ENCODE measurements around the gene RNF5.

The RNF5 gene

GRCh38 chr6:32212076-32212760, 34.0 kb downstream of the RNF5 start:
- H3K27me3 ChIP-seq: peaks cover 4% of the 10 kb centered on the region; the same call in 1 of the 2 replicates
- no peak for TF ChIP-seq CTCF (IDR thresholded peaks at IDR 0.05; ENCODE audit: low read depth, low read length)
- no peaks in the 10 kb centered on the region for H3K9me3 ChIP-seq
- no peak for DNase-seq
- no peaks in the 10 kb centered on the region for H3K36me3 ChIP-seq
- no peak overlapping the region for H3K4me3 ChIP-seq (ENCODE audit: low read depth, low read length)
- H3K4me1 ChIP-seq: no peaks in the 10 kb centered on the region

GRCh38 chr6:32213649-32214048, 35.4 kb downstream of the RNF5 start:
- Histone ChIP-seq H3K27me3 (peaks cover 5% of the 10 kb centered on the region; the same call in 1 of the 2 replicates), H3K9me3 (no peaks in the 10 kb centered on the region), H3K4me3 (ENCODE audit: low read depth, low read length) (no peak overlapping the region), H3K36me3 (no peaks in the 10 kb centered on the region), H3K4me1 (no peaks in the 10 kb centered on the region)
- TF ChIP-seq CTCF (IDR thresholded peaks at IDR 0.05; ENCODE audit: low read depth, low read length): no peak
- no peak for DNase-seq

- H3K4me1 ChIP-seq: no peaks in the 10 kb centered on the region
- peaks cover 10% of the 10 kb centered on the region for H3K27me3 ChIP-seq
- H3K4me3 ChIP-seq (ENCODE audit: low read depth, low read length): no peak overlapping the region
- H3K9me3 ChIP-seq: no peaks in the 10 kb centered on the region
- H3K36me3 ChIP-seq: no peaks in the 10 kb centered on the region
- DNase-seq: no peak
- no peak for TF ChIP-seq CTCF (IDR thresholded peaks at IDR 0.05; ENCODE audit: low read depth, low read length)
Measured at GRCh38 chr6:32214126-32214525, 35.9 kb downstream of the RNF5 start.

GRCh38 chr6:32215617-32216016, 37.4 kb downstream of the RNF5 start:
- Histone ChIP-seq H3K9me3 (no peaks in the 10 kb centered on the region), H3K4me3 (ENCODE audit: low read depth, low read length) (no peak overlapping the region), H3K27me3 (peaks cover 14% of the 10 kb centered on the region), H3K36me3 (no peaks in the 10 kb centered on the region), H3K4me1 (no peaks in the 10 kb centered on the region)
- TF ChIP-seq CTCF (IDR thresholded peaks at IDR 0.05; ENCODE audit: low read depth, low read length): no peak
- no peak for DNase-seq

DNA sequence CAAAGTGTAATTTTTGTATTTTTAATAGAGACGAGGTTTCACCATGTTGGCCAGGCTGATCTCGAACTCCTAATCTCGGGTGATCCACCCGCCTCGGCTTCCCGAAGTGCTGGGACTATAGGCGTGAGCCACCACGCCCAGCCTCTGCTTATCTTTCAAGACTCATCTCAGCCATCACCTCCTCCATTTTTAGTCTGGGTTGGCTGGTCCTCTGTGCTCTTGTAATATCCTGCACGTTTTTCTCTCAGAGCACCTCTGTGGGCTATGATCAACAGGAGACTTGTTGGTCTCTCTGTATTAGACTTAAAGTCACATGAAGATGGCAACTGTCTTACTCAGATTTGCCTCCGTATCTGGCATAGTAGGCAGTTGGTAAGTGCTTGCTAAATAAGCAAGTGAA, 38.1 kb downstream of the RNF5 start:
- no peak for TF ChIP-seq CTCF (IDR thresholded peaks at IDR 0.05; ENCODE audit: low read depth, low read length)
- H3K4me1 ChIP-seq: no peaks in the 10 kb centered on the region
- H3K9me3 ChIP-seq: no peaks in the 10 kb centered on the region
- H3K36me3 ChIP-seq: no peaks in the 10 kb centered on the region
- H3K4me3 ChIP-seq (ENCODE audit: low read depth, low read length): no peak overlapping the region
- H3K27me3 ChIP-seq: peaks cover 15% of the 10 kb centered on the region
- DNase-seq: no peak

DNA sequence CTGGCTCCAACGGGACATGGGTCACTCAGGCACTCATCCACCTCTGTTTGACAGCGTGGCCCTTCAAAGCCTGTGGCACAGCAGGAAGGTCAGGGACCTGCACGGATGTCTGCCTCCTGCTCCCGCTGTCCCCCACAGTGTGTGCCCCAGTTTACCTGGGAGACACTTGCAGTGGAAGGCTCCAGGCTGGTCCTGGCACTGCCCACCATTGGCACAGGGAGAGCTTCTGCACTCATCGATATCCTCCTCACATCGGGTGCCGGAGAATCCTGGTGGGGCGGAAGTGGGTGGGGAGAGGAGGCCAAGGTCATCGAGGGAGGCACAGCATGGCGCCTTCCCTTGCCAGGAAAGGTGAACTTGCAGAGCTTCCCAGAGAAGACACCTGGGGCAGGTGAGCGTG, 38.8 kb downstream of the RNF5 start:
- Histone ChIP-seq H3K36me3 (no peaks in the 10 kb centered on the region), H3K4me1 (no peaks in the 10 kb centered on the region), H3K4me3 (ENCODE audit: low read depth, low read length) (no peak overlapping the region), H3K9me3 (no peaks in the 10 kb centered on the region), H3K27me3 (peaks cover 22% of the 10 kb centered on the region)
- no peak for DNase-seq
- no peak for TF ChIP-seq CTCF (IDR thresholded peaks at IDR 0.05; ENCODE audit: low read depth, low read length)
